Measurements from ENCODE around the gene KLK1.
A peak's percentile ranks its signal among the peaks of the same experiment; 100 is the strongest.

KLK1 gene

DNA sequence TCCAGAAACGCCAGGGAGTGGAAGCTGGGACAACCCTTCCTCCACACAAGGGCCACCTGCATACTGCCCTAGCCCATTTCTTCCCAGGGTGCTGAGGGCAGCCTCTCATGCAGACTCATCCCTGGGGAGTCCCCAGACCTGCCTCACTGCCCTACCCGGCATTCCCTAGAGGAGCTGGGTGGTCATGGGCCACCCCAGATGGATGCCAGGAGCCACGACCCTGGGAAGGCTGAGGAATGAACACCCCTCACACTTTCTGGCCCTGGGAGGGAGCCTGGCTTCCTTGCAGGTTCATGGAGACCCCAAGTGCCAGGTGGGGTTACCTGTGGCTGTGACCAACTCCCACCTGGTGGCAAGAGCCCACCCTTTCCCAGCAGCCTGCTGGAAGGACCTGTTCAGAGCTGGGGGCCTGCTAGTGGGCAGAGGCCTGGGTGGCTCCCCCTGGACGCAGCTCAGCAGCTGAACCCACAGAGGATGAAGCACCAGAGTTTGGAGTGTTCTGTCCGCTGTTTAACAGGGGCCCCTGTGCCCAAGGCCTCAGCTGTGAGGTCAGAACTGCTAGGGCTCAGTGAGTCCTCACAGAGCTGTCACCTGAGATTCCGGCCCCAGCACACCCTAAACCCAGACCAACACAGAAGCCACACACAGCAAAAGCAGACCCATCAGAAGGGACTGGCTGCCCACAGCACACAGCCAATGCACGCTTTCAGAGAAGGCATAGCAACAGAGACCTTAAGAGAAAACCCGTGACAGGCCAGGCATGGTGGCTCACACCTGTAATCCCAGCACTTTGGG lies 26.8 kb downstream of the KLK1 start:
- DNase-seq = no peak
- Mint-ChIP-seq H3K36me3 (peaks cover 28 to 40% of the 10 kb centered on the region in 2 donors), H3K27ac (peak overlapping the region; percentile 49), H3K4me1 (peaks cover 21% of the 10 kb centered on the region in 2 donors), H3K27me3 (no peaks in the 10 kb centered on the region), H3K4me3 (no peak overlapping the region), H3K9me3 (no peaks in the 10 kb centered on the region)
- no peak for ATAC-seq (replicated peaks)

DNA sequence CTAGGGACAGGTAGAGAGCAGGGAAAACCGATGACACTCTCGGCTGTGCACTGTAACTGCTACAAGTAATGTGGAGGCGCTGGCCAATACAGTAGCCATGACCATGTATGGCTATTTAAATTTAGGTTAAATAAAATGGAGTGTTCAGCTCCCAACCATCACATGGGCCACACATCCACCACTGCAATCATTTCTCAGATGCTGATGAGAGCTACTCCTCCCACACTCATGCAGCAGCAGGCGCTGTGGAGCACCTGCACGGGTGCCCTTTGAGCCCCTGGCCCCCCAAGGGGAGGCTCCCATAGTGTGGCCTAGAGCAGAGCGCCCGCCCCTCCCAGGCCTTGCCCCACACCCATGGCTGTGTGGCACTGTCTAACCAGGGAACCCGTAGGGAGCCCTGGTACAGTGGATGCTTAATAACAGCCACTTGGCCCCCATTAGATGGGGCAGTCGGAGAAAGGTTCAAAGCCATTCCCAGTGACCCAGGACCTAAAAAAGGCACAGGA lies 27.4 kb downstream of the KLK1 start:
- Mint-ChIP-seq H3K9me3 (no peaks in the 10 kb centered on the region), H3K36me3 (peaks cover 24 to 36% of the 10 kb centered on the region in 2 donors), H3K4me1 (peaks cover 19% of the 10 kb centered on the region in 2 donors), H3K27ac (peak overlapping the region; percentile 69), H3K4me3 (no peak overlapping the region), H3K27me3 (no peaks in the 10 kb centered on the region)
- no peak for DNase-seq
- ATAC-seq (replicated peaks) = peak; percentile 6 to 15

DNA sequence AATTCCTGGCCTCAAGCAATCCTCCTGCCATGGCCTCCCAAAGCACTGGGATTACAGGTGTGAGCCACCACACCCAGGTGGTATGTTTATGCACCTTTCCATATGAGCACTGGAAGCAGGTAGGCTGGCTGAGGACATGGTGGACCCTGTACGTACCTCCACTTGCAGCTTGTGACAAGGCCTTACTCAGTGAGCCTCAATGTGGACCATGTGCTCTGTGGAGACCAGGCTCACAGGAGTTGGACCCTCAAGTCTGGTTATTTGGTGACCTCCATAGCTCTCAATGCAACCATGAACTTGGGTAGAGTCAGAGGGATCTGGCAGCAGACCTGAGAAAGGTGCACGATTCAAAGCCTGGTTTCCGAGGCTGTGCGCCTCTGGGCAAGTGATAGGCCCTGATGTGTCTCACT lies 27.9 kb downstream of the KLK1 start:
- H3K36me3 Mint-ChIP-seq = peaks cover 19 to 32% of the 10 kb centered on the region in 2 donors
- no peak overlapping the region for H3K4me3 Mint-ChIP-seq
- peak overlapping the region; percentile 69 for H3K27ac Mint-ChIP-seq
- H3K9me3 Mint-ChIP-seq = no peaks in the 10 kb centered on the region
- peaks cover 18 to 19% of the 10 kb centered on the region in 2 donors for H3K4me1 Mint-ChIP-seq
- H3K27me3 Mint-ChIP-seq = no peaks in the 10 kb centered on the region
- DNase-seq (no peak), ATAC-seq (replicated peaks) (no peak)

DNA sequence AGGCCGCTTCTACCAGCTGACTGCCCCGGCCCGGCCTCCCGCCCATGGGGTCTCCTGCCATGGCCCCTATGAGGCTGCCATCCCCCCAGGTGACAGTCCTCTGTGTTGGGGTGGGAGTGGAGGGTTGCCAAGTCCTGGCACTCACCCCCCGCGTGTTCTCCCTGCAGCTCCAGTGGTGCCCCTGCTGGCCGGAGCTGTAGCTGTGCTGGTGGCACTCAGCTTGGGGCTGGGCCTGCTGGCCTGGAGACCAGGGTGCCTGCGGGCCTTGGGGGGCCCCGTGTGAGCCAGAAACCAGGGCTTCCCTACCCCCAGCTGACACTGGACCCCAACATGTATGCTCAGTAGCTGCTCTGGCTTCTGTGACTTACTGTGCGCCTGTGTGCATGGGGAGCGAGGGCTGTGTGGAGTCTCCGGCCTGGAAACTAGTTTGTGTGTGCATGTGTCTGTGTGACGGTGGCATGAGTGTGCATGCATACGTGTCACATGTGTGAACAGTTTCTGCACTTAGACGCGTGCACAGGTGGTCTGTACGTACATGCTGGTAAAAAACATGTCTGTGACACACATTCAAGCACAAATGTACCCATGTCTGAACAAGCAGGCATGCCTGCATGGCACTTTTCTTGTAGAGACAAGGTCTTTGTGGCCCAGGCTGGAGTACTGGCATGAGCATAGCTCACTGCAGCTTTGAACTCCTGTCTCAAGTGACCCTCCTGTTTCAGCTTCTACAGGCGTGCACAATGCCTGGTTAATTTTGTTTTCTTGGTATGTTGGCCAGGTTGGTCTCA lies 28.5 kb downstream of the KLK1 start:
- Mint-ChIP-seq H3K27me3 (no peaks in the 10 kb centered on the region), H3K4me3 (peak overlapping the region in 1 of 2 donors; percentile 17), H3K36me3 (peaks cover 19 to 28% of the 10 kb centered on the region in 2 donors), H3K27ac (peak overlapping the region; percentile 70), H3K4me1 (peaks cover 15 to 19% of the 10 kb centered on the region in 2 donors), H3K9me3 (no peaks in the 10 kb centered on the region)
- ATAC-seq (replicated peaks) (peak; percentile 24), DNase-seq (no peak)

DNA sequence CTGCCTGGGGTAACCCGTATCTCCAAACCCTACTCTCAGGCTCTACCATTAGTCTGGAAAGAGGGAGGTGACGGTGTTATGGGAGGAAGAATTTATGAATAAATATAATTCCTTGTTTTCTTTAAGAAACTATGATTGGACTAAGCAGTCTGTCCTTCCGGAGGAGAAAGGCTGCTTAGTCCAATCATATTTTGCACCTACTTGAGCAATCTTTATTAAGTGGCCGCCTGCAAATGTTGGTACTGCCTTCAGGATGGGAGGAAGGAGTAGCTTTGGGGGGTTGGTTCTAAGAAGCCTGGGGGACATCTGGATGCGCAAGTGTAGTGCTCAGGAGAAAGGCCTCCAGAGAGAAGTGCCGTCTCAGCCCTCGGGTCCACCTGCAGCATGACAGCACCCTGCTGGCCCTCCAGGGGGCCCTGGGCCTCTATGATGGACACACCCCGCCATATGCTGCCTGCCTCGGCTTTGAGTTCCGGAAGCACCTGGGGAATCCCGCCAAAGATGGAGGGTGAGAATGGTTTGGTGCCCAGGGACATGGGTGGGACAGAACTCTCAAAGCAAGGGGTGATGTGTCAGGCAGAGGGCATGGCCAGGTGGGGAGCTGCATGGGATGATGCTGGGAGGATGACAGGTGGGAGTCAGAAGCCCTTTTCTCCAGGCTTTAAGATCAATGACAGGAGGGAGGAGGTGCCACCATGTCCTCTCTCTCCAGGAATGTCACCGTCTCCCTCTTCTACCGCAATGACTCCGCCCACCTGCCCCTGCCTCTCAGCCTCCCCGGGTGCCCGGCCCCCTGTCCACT lies 29.3 kb downstream of the KLK1 start:
- H3K36me3 Mint-ChIP-seq = peaks cover 19 to 23% of the 10 kb centered on the region in 2 donors
- H3K4me1 Mint-ChIP-seq = peaks cover 15 to 16% of the 10 kb centered on the region in 2 donors
- H3K4me3 Mint-ChIP-seq = peak overlapping the region; percentile 34 to 56
- no peaks in the 10 kb centered on the region for H3K9me3 Mint-ChIP-seq
- H3K27ac Mint-ChIP-seq = peak overlapping the region; percentile 70
- DNase-seq (peak; percentile 26), ATAC-seq (replicated peaks) (peak; percentile 41 to 50)
- no peaks in the 10 kb centered on the region for H3K27me3 Mint-ChIP-seq

DNA sequence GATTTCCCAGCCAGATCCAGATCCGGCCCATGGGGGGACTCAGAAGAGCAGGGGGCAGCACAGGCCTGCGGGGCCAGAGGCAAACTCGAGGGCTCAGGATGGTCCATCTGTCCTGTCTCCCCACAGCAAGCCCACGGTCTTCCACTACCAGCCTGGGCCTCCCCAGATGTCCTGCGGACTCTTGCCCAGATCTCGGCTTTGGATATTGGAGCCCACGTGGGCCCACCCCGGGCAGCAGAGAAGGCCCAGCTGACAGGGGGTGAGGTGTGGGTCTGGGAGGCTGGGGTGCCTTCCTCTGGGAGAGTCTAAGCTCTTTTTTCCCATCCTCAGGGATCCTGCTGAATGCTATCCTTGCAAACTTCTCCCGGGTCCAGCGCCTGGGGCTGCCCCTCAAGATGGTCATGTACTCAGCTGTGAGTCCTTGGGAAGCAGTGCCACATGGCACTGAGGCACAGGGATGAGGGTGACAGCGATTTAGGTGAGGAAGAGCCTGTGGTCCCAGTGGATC lies 30.0 kb downstream of the KLK1 start:
- ATAC-seq (replicated peaks) (no peak), DNase-seq (no peak)
- no peaks in the 10 kb centered on the region for H3K9me3 Mint-ChIP-seq
- peak overlapping the region; percentile 59 for H3K27ac Mint-ChIP-seq
- H3K4me1 Mint-ChIP-seq = peaks cover 14% of the 10 kb centered on the region in 2 donors
- H3K4me3 Mint-ChIP-seq = no peak overlapping the region
- H3K36me3 Mint-ChIP-seq = peaks cover 19 to 21% of the 10 kb centered on the region in 2 donors
- H3K27me3 Mint-ChIP-seq = no peaks in the 10 kb centered on the region

DNA sequence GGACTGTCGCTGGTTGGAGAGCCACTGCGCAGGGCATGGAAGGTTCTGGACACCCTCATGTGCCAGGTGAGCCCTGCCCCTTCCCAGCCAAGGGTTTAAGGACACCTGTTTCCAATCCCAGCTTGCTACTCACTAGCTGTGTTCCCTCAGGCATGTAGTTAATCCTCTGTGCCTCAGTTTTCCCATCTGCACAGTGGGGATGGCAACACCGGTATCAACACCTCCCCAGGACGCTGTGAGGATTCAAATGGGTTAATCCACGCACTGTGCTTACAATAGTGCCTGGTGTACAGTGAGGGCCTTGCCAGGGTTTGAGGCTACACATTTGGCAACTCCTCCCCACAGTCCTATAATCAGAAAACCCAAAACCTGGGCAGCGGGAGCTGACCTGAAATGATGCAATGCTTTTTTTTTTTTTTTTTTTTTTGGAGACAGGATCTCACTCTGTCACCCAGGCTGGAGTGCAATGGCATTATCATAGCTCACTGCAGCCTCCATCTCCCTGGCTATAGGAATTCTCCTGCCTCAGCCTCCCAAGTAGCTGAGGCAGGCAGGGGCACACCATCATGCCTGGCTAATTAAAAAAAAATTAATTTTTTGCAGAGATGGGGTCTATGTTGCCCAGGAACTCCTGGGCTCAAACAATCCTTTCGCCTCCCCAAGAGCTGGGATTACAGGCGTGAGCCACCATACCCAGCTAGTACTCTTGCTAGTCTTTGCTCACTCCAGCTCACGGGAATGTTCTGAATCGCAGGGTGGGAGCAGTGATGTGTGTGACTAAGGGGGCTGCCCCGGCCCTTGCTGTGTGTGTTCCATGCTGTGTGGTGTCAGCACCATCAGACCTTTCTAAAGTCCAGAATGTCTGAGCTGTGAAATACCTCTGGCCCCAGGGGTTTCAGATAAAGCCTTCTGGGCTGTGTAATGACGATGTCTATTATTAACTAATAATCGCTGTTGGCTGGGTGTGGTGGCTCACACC lies 31.0 kb downstream of the KLK1 start:
- Mint-ChIP-seq H3K36me3 (peaks cover 11 to 12% of the 10 kb centered on the region in 2 donors), H3K4me1 (peaks cover 8 to 14% of the 10 kb centered on the region in 2 donors), H3K9me3 (no peaks in the 10 kb centered on the region), H3K27me3 (no peaks in the 10 kb centered on the region), H3K27ac (no peak overlapping the region), H3K4me3 (no peak overlapping the region)
- no peak for DNase-seq
- peak in 1 of 2 donors; percentile 4 for ATAC-seq (replicated peaks)

DNA sequence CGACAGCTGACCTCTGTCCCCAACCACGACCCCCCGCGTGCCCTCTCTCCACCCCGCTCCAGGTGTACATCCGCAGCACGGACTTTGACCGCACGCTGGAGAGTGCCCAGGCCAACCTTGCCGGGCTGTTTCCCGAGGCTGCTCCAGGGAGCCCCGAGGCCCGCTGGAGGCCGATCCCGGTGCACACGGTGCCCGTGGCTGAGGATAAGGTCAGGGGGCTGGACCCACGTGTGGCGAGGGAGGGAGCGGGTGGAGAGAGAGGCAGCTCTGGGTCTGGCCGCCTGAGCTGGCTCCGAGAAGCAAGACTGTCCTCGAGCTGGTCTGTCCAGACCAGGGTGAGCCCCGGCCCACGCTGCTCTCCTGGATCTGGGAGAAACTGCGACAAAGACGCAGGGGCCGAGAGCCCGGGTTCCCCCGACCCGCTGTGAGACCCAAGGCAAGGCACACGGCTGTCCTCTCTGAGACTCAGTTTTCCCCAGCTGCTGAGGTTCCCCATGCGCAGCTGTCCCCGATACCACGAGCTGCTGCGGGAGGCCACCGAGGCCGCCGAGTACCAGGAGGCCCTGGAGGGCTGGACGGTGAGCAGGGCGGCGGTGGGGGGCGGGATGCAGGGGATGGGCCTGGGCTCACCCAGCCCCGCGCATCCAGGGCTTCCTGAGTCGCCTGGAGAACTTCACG lies 31.9 kb downstream of the KLK1 start:
- H3K36me3 Mint-ChIP-seq = peaks cover 3 to 4% of the 10 kb centered on the region in 2 donors
- ATAC-seq (replicated peaks) (no peak), DNase-seq (no peak)
- no peak overlapping the region for H3K4me3 Mint-ChIP-seq
- H3K27me3 Mint-ChIP-seq = no peaks in the 10 kb centered on the region
- H3K9me3 Mint-ChIP-seq = no peaks in the 10 kb centered on the region
- peaks cover 8 to 12% of the 10 kb centered on the region in 2 donors for H3K4me1 Mint-ChIP-seq
- no peak overlapping the region for H3K27ac Mint-ChIP-seq

DNA sequence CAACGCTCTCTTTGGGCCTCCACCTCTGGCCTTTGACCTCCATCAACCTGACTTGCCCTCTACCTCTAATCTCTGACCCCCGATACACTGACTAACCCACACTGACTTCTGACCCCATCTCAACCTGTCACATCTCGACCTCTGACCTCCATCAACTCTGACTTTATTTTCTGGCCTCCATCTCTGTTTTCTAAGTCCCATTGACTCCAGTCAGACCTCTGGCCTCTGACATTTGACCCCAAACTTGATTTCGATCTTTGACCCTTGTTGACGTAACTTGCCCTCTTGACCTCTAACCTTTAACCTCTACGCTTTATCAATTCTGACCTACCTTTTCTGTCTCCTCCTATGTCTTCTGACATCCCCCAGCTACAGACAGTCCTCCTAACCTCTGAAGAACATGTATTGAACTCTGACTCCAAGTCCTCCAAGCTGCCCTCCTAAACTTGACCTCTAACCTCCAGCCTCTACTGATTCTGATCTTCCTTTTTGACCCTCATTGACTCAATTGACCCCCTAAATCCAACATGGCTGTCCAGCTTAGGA lies 32.6 kb downstream of the KLK1 start:
- H3K36me3 Mint-ChIP-seq = peaks cover 3 to 4% of the 10 kb centered on the region in 2 donors
- peaks cover 8 to 11% of the 10 kb centered on the region in 2 donors for H3K4me1 Mint-ChIP-seq
- H3K9me3 Mint-ChIP-seq = no peaks in the 10 kb centered on the region
- ATAC-seq (replicated peaks) (no peak), DNase-seq (no peak)
- H3K27me3 Mint-ChIP-seq = peaks cover 0 to 4% of the 10 kb centered on the region in 2 donors
- H3K27ac Mint-ChIP-seq = no peak overlapping the region
- H3K4me3 Mint-ChIP-seq = no peak overlapping the region

DNA sequence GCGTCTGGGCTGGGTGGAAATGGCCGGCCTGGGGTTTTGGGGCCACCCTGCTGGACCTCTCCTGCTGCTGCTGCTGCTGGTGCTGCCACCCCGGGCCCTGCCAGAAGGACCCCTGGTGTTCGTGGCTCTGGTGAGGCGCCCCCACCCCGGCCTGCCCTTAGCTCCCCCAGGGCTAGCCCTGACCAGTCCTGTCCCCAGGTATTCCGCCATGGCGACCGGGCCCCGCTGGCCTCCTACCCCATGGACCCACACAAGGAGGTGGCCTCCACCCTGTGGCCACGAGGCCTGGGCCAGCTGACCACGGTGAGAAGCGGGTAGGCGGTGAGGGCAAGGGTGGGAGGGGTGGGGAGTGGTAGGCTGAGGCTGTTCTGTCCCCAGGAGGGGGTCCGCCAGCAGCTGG lies 33.2 kb downstream of the KLK1 start, which contains the start of gene ACP4:
ACP4 (plus strand) TSS at position 20 of the 400 bp plus-strand sequence; CDS start at position 20, 0 bp downstream.
- H3K4me1 Mint-ChIP-seq = peaks cover 7 to 11% of the 10 kb centered on the region in 2 donors
- H3K27me3 Mint-ChIP-seq = peaks cover 0 to 9% of the 10 kb centered on the region in 2 donors
- no peak within 1 kb of the TSS for H3K4me3 Mint-ChIP-seq
- ATAC-seq (replicated peaks) = no peak
- peaks cover 0 to 3% of the 10 kb centered on the region in 2 donors for H3K36me3 Mint-ChIP-seq
- no peak for DNase-seq
- H3K27ac Mint-ChIP-seq = peak within 1 kb of the TSS; percentile 75
- H3K9me3 Mint-ChIP-seq = no peaks in the 10 kb centered on the region

DNA sequence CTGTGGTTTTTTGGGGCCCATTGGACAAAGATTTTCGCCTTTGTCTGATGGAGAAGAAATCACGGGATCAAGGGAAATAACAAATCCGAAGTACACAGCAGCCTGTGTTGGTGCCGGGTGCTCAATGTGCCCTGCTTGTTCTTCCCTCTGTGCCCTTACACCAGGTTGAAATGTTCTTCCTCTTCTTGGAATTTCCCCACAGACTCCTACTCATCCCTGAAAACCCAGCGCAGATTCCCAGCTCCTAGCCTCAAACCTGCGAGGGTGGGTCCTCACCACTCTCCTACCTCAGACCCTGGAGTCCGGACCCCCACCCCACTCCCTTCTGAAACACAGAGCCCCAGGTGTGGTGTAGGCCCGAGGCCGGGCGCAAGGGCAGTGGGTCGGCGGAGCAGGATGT lies 38.3 kb downstream of the KLK1 start:
- no peak for ATAC-seq (replicated peaks)
- Mint-ChIP-seq H3K9me3 (no peaks in the 10 kb centered on the region), H3K4me1 (peaks cover 3 to 6% of the 10 kb centered on the region in 2 donors), H3K4me3 (no peak overlapping the region), H3K36me3 (no peaks in the 10 kb centered on the region), H3K27ac (no peak overlapping the region), H3K27me3 (peaks cover 28 to 41% of the 10 kb centered on the region in 2 donors)
- DNase-seq = no peak

DNA sequence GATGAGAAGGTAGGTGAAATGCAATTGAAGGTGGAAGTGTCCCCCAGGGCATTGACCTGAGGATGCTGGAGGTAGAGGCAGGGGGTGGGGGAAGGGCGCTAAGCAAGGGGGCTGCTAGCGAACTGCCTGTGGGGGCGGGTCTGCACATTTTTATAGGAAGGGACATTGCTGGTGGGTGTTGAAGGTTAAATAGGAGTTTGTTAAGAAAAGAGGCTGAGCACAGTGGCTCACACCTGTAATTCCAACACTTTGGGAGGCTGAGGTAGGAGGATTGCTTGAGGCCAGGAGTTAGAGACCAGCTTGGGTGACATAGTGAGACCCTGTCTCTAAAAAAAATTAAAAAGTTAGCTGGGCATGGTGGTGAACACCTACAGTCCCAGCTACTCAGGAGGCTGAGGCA lies 38.9 kb downstream of the KLK1 start:
- DNase-seq (no peak), ATAC-seq (replicated peaks) (no peak)
- peaks cover 3 to 6% of the 10 kb centered on the region in 2 donors for H3K4me1 Mint-ChIP-seq
- no peaks in the 10 kb centered on the region for H3K9me3 Mint-ChIP-seq
- H3K27me3 Mint-ChIP-seq = peaks cover 34 to 47% of the 10 kb centered on the region in 2 donors
- no peak overlapping the region for H3K4me3 Mint-ChIP-seq
- no peak overlapping the region for H3K27ac Mint-ChIP-seq
- H3K36me3 Mint-ChIP-seq = no peaks in the 10 kb centered on the region
